Stimulated activated naive CD8-positive, alpha-beta T cell treated with anti-CD3 and anti-CD28 coated beads, Interleukin-15, Interleukin-2, amounts not matched to agents 100 ng/mL and 50 ng/mL, for 24 hours (primary cell): ENCODE results near the gene TBCE.
"Not testable (repeated sequence)": the region's sequence is repeated elsewhere in the genome, so short reads cannot be mapped to it uniquely, and the experiment has no call there.

Source experiments
- H3K27ac Mint-ChIP-seq: one replicate; pipeline ENCODE4 v1.8.0; 2021; ENCODE audit warnings: mild to moderate bottlenecking, mixed read lengths
- H3K27me3 Mint-ChIP-seq: one replicate; pipeline ENCODE4 v1.8.0; 2021; ENCODE audit warnings: mixed read lengths
- H3K36me3 Mint-ChIP-seq: one replicate; pipeline ENCODE4 v1.8.0; 2021; ENCODE audit warnings: low read depth, mixed read lengths
- H3K4me1 Mint-ChIP-seq: one replicate; pipeline ENCODE4 v1.8.0; 2021; ENCODE audit warnings: low read depth, mixed read lengths
- H3K4me3 Mint-ChIP-seq: one replicate; pipeline ENCODE4 v1.8.0; 2021; ENCODE audit warnings: mild to moderate bottlenecking, mixed read lengths
- H3K9me3 Mint-ChIP-seq: one replicate; pipeline ENCODE4 v1.8.0; 2021; ENCODE audit warnings: mixed read lengths

Gene TBCE

GRCh38 chr1:235441159-235441685, 74.0 kb downstream of the TBCE start:
- H3K27ac Mint-ChIP-seq = no peak overlapping the region
- no peak overlapping the region for H3K4me3 Mint-ChIP-seq
- no peaks in the 10 kb centered on the region for H3K9me3 Mint-ChIP-seq
- peaks cover 5% of the 10 kb centered on the region for H3K4me1 Mint-ChIP-seq
- H3K27me3 Mint-ChIP-seq = no peaks in the 10 kb centered on the region
- H3K36me3 Mint-ChIP-seq = peaks cover 44% of the 10 kb centered on the region

GRCh38 chr1:235442788-235443429, 75.7 kb downstream of the TBCE start:
- Mint-ChIP-seq H3K36me3 (peaks cover 48% of the 10 kb centered on the region), H3K4me1 (peaks cover 5% of the 10 kb centered on the region), H3K9me3 (no peaks in the 10 kb centered on the region), H3K27me3 (no peaks in the 10 kb centered on the region), H3K4me3 (no peak overlapping the region), H3K27ac (peak overlapping the region; percentile 71)

- H3K36me3 Mint-ChIP-seq = peaks cover 44% of the 10 kb centered on the region
- H3K4me1 Mint-ChIP-seq = no peaks in the 10 kb centered on the region
- H3K27ac Mint-ChIP-seq = no peak overlapping the region
- no peaks in the 10 kb centered on the region for H3K9me3 Mint-ChIP-seq
- H3K27me3 Mint-ChIP-seq = no peaks in the 10 kb centered on the region
- H3K4me3 Mint-ChIP-seq = no peak overlapping the region
These were observed 81.4 kb downstream of the TBCE start for GRCh38 chr1:235448616-235449015.

GRCh38 chr1:235450433-235450832, 83.2 kb downstream of the TBCE start:
- Mint-ChIP-seq H3K27me3 (no peaks in the 10 kb centered on the region), H3K27ac (no peak overlapping the region), H3K4me1 (no peaks in the 10 kb centered on the region), H3K4me3 (no peak overlapping the region), H3K9me3 (no peaks in the 10 kb centered on the region), H3K36me3 (peaks cover 45% of the 10 kb centered on the region)

- no peak overlapping the region for H3K4me3 Mint-ChIP-seq
- H3K36me3 Mint-ChIP-seq = peaks cover 45% of the 10 kb centered on the region
- no peak overlapping the region for H3K27ac Mint-ChIP-seq
- no peaks in the 10 kb centered on the region for H3K4me1 Mint-ChIP-seq
- no peaks in the 10 kb centered on the region for H3K27me3 Mint-ChIP-seq
- no peaks in the 10 kb centered on the region for H3K9me3 Mint-ChIP-seq
These were observed 83.8 kb downstream of the TBCE start for GRCh38 chr1:235450886-235451483.

GRCh38 chr1:235454021-235454420, 86.8 kb downstream of the TBCE start:
- no peak overlapping the region for H3K27ac Mint-ChIP-seq
- no peaks in the 10 kb centered on the region for H3K27me3 Mint-ChIP-seq
- no peaks in the 10 kb centered on the region for H3K9me3 Mint-ChIP-seq
- H3K36me3 Mint-ChIP-seq = peaks cover 36% of the 10 kb centered on the region
- H3K4me1 Mint-ChIP-seq = no peaks in the 10 kb centered on the region
- no peak overlapping the region for H3K4me3 Mint-ChIP-seq

GRCh38 chr1:235455097-235455496, 87.9 kb downstream of the TBCE start:
- Mint-ChIP-seq H3K27me3 (no peaks in the 10 kb centered on the region), H3K27ac (no peak overlapping the region), H3K4me3 (no peak overlapping the region), H3K9me3 (no peaks in the 10 kb centered on the region), H3K4me1 (no peaks in the 10 kb centered on the region), H3K36me3 (peaks cover 26% of the 10 kb centered on the region)

GRCh38 chr1:235455823-235456222, 88.6 kb downstream of the TBCE start:
- Mint-ChIP-seq H3K4me1 (no peaks in the 10 kb centered on the region), H3K27ac (no peak overlapping the region), H3K9me3 (no peaks in the 10 kb centered on the region), H3K4me3 (no peak overlapping the region), H3K36me3 (peaks cover 19% of the 10 kb centered on the region), H3K27me3 (no peaks in the 10 kb centered on the region)

GRCh38 chr1:235457856-235458255, 90.6 kb downstream of the TBCE start:
- not testable (repeated sequence) for H3K27ac Mint-ChIP-seq, H3K9me3 Mint-ChIP-seq, H3K4me1 Mint-ChIP-seq, H3K4me3 Mint-ChIP-seq, H3K27me3 Mint-ChIP-seq
- H3K36me3 Mint-ChIP-seq = peaks cover 18% of the 10 kb centered on the region

- no peak overlapping the region for H3K4me3 Mint-ChIP-seq
- H3K27me3 Mint-ChIP-seq = no peaks in the 10 kb centered on the region
- H3K4me1 Mint-ChIP-seq = peaks cover 8% of the 10 kb centered on the region
- H3K36me3 Mint-ChIP-seq = peaks cover 19% of the 10 kb centered on the region
- H3K27ac Mint-ChIP-seq = no peak overlapping the region
- no peaks in the 10 kb centered on the region for H3K9me3 Mint-ChIP-seq
These were observed 93.5 kb downstream of the TBCE start for GRCh38 chr1:235460770-235461169.

- Mint-ChIP-seq H3K27me3 (no peaks in the 10 kb centered on the region), H3K36me3 (peaks cover 19% of the 10 kb centered on the region), H3K4me3 (no peak overlapping the region), H3K9me3 (no peaks in the 10 kb centered on the region), H3K27ac (no peak overlapping the region), H3K4me1 (peaks cover 8% of the 10 kb centered on the region)
These were observed 94.7 kb downstream of the TBCE start for GRCh38 chr1:235461954-235462353.

GRCh38 chr1:235462832-235463231, 95.6 kb downstream of the TBCE start:
- H3K4me3 Mint-ChIP-seq, H3K4me1 Mint-ChIP-seq, H3K9me3 Mint-ChIP-seq, H3K27me3 Mint-ChIP-seq, H3K27ac Mint-ChIP-seq: not testable (repeated sequence)
- H3K36me3 Mint-ChIP-seq = peaks cover 19% of the 10 kb centered on the region

GRCh38 chr1:235465066-235465465, 97.8 kb downstream of the TBCE start:
- H3K27ac Mint-ChIP-seq = no peak overlapping the region
- no peak overlapping the region for H3K4me3 Mint-ChIP-seq
- H3K4me1 Mint-ChIP-seq = peaks cover 8% of the 10 kb centered on the region
- peaks cover 30% of the 10 kb centered on the region for H3K36me3 Mint-ChIP-seq
- no peaks in the 10 kb centered on the region for H3K27me3 Mint-ChIP-seq
- H3K9me3 Mint-ChIP-seq = no peaks in the 10 kb centered on the region

- no peaks in the 10 kb centered on the region for H3K9me3 Mint-ChIP-seq
- H3K27ac Mint-ChIP-seq = no peak overlapping the region
- H3K27me3 Mint-ChIP-seq = no peaks in the 10 kb centered on the region
- no peak overlapping the region for H3K4me3 Mint-ChIP-seq
- H3K36me3 Mint-ChIP-seq = peaks cover 35% of the 10 kb centered on the region
- no peaks in the 10 kb centered on the region for H3K4me1 Mint-ChIP-seq
These were observed 100.8 kb downstream of the TBCE start for GRCh38 chr1:235468004-235468403.

GRCh38 chr1:235468970-235469369, 101.7 kb downstream of the TBCE start:
- no peak overlapping the region for H3K27ac Mint-ChIP-seq
- no peaks in the 10 kb centered on the region for H3K4me1 Mint-ChIP-seq
- peaks cover 35% of the 10 kb centered on the region for H3K36me3 Mint-ChIP-seq
- H3K9me3 Mint-ChIP-seq = no peaks in the 10 kb centered on the region
- no peaks in the 10 kb centered on the region for H3K27me3 Mint-ChIP-seq
- H3K4me3 Mint-ChIP-seq = no peak overlapping the region

- not testable (repeated sequence) for H3K27me3 Mint-ChIP-seq, H3K9me3 Mint-ChIP-seq, H3K4me1 Mint-ChIP-seq, H3K27ac Mint-ChIP-seq, H3K4me3 Mint-ChIP-seq
- H3K36me3 Mint-ChIP-seq = peaks cover 29% of the 10 kb centered on the region
These were observed 102.7 kb downstream of the TBCE start for GRCh38 chr1:235469897-235470296.
